Gastroesophageal sphincter (tissue), 3 donors: ENCODE results near the gene CTSK.
"Not testable (repeated sequence)": the region's sequence is repeated elsewhere in the genome, so short reads cannot be mapped to it uniquely, and the experiment has no call there.

Experiments
- CTCF ChIP-seq, 4 experiments: fragments of 200-600 bp in 2 of 4; fragments of 450-650 bp in 2 of 4; sonication (generic) in 1 of 4; IDR thresholded peaks; one replicate each; pipeline ENCODE4 v1.5.1; 2017 to 2019; ENCODE audit warnings: antibody characterized with exemption in 4 of 4, mild to moderate bottlenecking in 2 of 4, moderate library complexity in 2 of 4
- POLR2A ChIP-seq, 2 donors: fragments of 450-650 bp; IDR thresholded peaks; one replicate each; pipeline ENCODE4 v1.6.1; 2017; ENCODE audit warnings: antibody characterized with exemption in 2 of 2, mild to moderate bottlenecking in 2 of 2, moderate library complexity in 1 of 2
- POLR2AphosphoS5 ChIP-seq: sonication (generic); formaldehyde crosslinking; IDR thresholded peaks from one replicate; pipeline ENCODE4 v1.6.1; 2017; ENCODE audit warnings: antibody characterized with exemption

DNA sequence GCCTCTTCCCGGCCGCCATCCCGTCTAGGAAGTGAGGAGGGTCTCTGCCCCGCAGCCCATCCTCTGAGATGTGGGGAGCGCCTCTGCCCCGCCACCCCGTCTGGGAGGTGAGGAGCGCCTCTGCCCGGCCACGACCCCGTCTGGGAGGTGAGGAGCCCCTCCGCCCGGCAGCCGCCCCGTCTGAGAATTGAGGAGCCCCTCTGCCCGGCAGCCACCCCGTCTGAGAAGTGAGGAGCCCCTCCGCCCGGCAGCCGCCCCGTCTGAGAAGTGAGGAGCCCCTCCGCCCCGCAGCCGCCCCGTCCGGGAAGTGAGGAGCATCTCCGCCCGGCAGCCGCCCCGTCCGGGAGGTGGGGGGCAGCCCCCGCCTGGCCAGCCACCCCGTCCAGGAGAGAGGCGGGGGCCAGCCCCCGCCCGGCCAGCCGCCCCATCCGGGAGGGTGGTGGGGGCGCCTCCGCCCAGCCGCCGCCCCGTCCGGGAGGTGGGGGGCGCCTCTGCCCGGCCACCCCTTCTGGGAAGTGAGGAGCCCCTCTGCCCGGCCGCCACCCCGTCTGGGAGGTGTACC is 42.8 kb upstream of the CTSK start:
- not testable (repeated sequence) for TF ChIP-seq CTCF (IDR thresholded peaks at IDR 0.05); POLR2A (IDR thresholded peaks at IDR 0.05); POLR2AphosphoS5
